A673 (cell line): Measurements from ENCODE around the gene CAMKK1.

Source experiments
- CTCF ChIP-seq: fragments of 300-800, 200-600 bp; sonication (generic); conservative IDR thresholded peaks from 2 replicates; pipeline ENCODE4 v1.5.1; 2017; ENCODE audit warnings: low read depth, mild to moderate bottlenecking, antibody characterized with exemption, low read length, moderate library complexity, mixed read lengths
- EZH2 ChIP-seq: fragments of 200-600 bp; sonication (generic); IDR thresholded peaks from 2 replicates; pipeline ENCODE4 v1.6.1; 2017; ENCODE audit warnings: borderline replicate concordance, low read depth, mild to moderate bottlenecking, mixed read lengths, antibody characterized with exemption, low read length; ENCODE audit not compliant: poor library complexity, severe bottlenecking

GRCh38 chr17:3915995-3916696 is 23.3 kb upstream of the CAMKK1 start, which contains the start of gene P2RX1:
- no peak for TF ChIP-seq CTCF
- no peak for TF ChIP-seq EZH2
